ENCODE results near the gene EME2.

- TF ChIP-seq, protein P1, sequence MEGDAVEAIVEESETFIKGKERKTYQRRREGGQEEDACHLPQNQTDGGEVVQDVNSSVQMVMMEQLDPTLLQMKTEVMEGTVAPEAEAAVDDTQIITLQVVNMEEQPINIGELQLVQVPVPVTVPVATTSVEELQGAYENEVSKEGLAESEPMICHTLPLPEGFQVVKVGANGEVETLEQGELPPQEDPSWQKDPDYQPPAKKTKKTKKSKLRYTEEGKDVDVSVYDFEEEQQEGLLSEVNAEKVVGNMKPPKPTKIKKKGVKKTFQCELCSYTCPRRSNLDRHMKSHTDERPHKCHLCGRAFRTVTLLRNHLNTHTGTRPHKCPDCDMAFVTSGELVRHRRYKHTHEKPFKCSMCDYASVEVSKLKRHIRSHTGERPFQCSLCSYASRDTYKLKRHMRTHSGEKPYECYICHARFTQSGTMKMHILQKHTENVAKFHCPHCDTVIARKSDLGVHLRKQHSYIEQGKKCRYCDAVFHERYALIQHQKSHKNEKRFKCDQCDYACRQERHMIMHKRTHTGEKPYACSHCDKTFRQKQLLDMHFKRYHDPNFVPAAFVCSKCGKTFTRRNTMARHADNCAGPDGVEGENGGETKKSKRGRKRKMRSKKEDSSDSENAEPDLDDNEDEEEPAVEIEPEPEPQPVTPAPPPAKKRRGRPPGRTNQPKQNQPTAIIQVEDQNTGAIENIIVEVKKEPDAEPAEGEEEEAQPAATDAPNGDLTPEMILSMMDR (IDR thresholded peaks at IDR 0.05), result no peak
- no peak for TF ChIP-seq EZH2 (IDR thresholded peaks at IDR 0.05; ENCODE audit: borderline replicate concordance, insufficient read depth, low read depth, low read length, poor library complexity, severe bottlenecking)
Observed at GRCh38 chr16:1727651-1728624, 44.7 kb upstream of the EME2 start.

Measured in B cell (primary cell).